Liver (tissue), 9 donors: ENCODE measurements around the gene NYAP1. TPM values are rescaled to one million over a fixed set of nuclear protein-coding genes. Genes with fewer than 3 reads are reported as not detected.

Experiments used
- DNase-seq: peaks from one replicate; pipeline ENCODE4 v3.0.0-alpha.2; 2017; ENCODE audit warnings: low spot score
- H3K27ac ChIP-seq, 2 donors: one replicate each; pipeline ENCODE4 v1.7.0; 2013; ENCODE audit warnings: inconsistent platforms in 2 of 2, low read length in 2 of 2, control low read depth in 1 of 2, low read depth in 1 of 2, mild to moderate bottlenecking in 1 of 2
- H3K27me3 ChIP-seq, 4 donors: one replicate each; pipeline versions ENCODE4 v1.6.1 to v1.7.0; 2013; ENCODE audit warnings: low read length in 3 of 4, inconsistent platforms in 1 of 4, mild to moderate bottlenecking in 1 of 4, moderate library complexity in 1 of 4; ENCODE audit not compliant: control insufficient read depth in 4 of 4, insufficient read depth in 4 of 4
- H3K36me3 ChIP-seq, 4 donors: one replicate each; pipeline versions ENCODE4 v1.6.1 to v1.7.0; 2013; ENCODE audit warnings: low read length in 3 of 4, mild to moderate bottlenecking in 3 of 4, low read depth in 1 of 4, moderate library complexity in 1 of 4; ENCODE audit not compliant: control insufficient read depth in 4 of 4, insufficient read depth in 3 of 4
- H3K4me1 ChIP-seq, 4 donors: one replicate each; pipeline versions ENCODE4 v1.6.1 to v1.7.0; 2013; ENCODE audit warnings: low read length in 3 of 4, mild to moderate bottlenecking in 3 of 4, moderate library complexity in 1 of 4; ENCODE audit not compliant: control insufficient read depth in 4 of 4, insufficient read depth in 4 of 4
- H3K4me3 ChIP-seq, 3 donors: one replicate each; pipeline versions ENCODE4 v1.6.1 to v1.7.0; 2013; ENCODE audit warnings: low read length in 3 of 3, control low read depth in 1 of 3, low read depth in 1 of 3, mild to moderate bottlenecking in 1 of 3
- H3K9ac ChIP-seq, 2 donors: one replicate each; pipeline ENCODE4 v1.7.0; 2013; ENCODE audit warnings: low read length in 2 of 2, mild to moderate bottlenecking in 2 of 2, moderate library complexity in 2 of 2, control low read depth in 1 of 2, low read depth in 1 of 2
- H3K9me3 ChIP-seq, 4 donors: one replicate each; pipeline versions ENCODE4 v1.6.1 to v1.7.0; 2013; ENCODE audit warnings: low read length in 3 of 4; ENCODE audit not compliant: control insufficient read depth in 4 of 4
- ATF3 ChIP-seq: IDR thresholded peaks from 2 replicates; pipeline ENCODE4 v1.6.1; 2016; ENCODE audit warnings: antibody characterized with exemption
- CTCF ChIP-seq: fragments of 150-350 bp; IDR thresholded peaks from 2 replicates; pipeline ENCODE4 v1.5.1; 2017; ENCODE audit warnings: improper control_type of control experiment, low read depth, low read length; ENCODE audit not compliant: missing input control
- EGR1 ChIP-seq, 2 donors: IDR thresholded peaks; 2 replicates each; pipeline ENCODE4 v1.6.1; 2016 to 2018; ENCODE audit warnings: antibody characterized with exemption in 2 of 2, low read depth in 2 of 2
- FOXA1 ChIP-seq: IDR thresholded peaks from 2 replicates; pipeline ENCODE4 v1.6.1; 2016; ENCODE audit warnings: antibody characterized with exemption
- FOXA2 ChIP-seq: IDR thresholded peaks from 2 replicates; pipeline ENCODE4 v1.6.1; 2016; ENCODE audit warnings: antibody characterized with exemption
- GABPA ChIP-seq, 2 donors: IDR thresholded peaks in 1 of 2; conservative IDR thresholded peaks in 1 of 2; 2 replicates each; pipeline ENCODE4 v1.6.1; 2016; ENCODE audit warnings: antibody characterized with exemption in 2 of 2, mild to moderate bottlenecking in 1 of 2, moderate library complexity in 1 of 2
- HNF4A ChIP-seq, 2 donors: conservative IDR thresholded peaks; 2 replicates each; pipeline ENCODE4 v1.6.1; 2016; ENCODE audit warnings: antibody characterized with exemption in 2 of 2, mild to moderate bottlenecking in 2 of 2
- HNF4G ChIP-seq: IDR thresholded peaks from 2 replicates; pipeline ENCODE4 v1.6.1; 2016; ENCODE audit warnings: antibody characterized with exemption
- JUND ChIP-seq, 2 donors: IDR thresholded peaks; 2 replicates each; pipeline ENCODE4 v1.6.1; 2016; ENCODE audit warnings: antibody characterized with exemption in 2 of 2
- MAX ChIP-seq: IDR thresholded peaks from 2 replicates; pipeline ENCODE4 v1.6.1; 2016; ENCODE audit warnings: antibody characterized with exemption
- NR2F2 ChIP-seq: IDR thresholded peaks from 2 replicates; pipeline ENCODE4 v1.6.1; 2016; ENCODE audit warnings: antibody characterized with exemption
- RAD21 ChIP-seq, 2 donors: IDR thresholded peaks; 2 replicates each; pipeline ENCODE4 v1.6.1; 2016; ENCODE audit warnings: antibody characterized with exemption in 2 of 2, mild to moderate bottlenecking in 2 of 2
- REST ChIP-seq: IDR thresholded peaks from 2 replicates; pipeline ENCODE4 v1.6.1; 2016; ENCODE audit warnings: antibody characterized with exemption, mild to moderate bottlenecking
- SP1 ChIP-seq: IDR thresholded peaks from 2 replicates; pipeline ENCODE4 v1.6.1; 2018; ENCODE audit warnings: antibody characterized with exemption, mild to moderate bottlenecking
- TAF1 ChIP-seq: conservative IDR thresholded peaks from 2 replicates; pipeline ENCODE4 v1.6.1; 2016; ENCODE audit warnings: antibody characterized with exemption, mild to moderate bottlenecking
- YY1 ChIP-seq: IDR thresholded peaks from 2 replicates; pipeline ENCODE4 v1.6.1; 2016; ENCODE audit warnings: antibody characterized with exemption, mild to moderate bottlenecking
- ZBTB33 ChIP-seq: IDR thresholded peaks from 2 replicates; pipeline ENCODE4 v1.6.1; 2016; ENCODE audit warnings: antibody characterized with exemption
- WGBS: extraction: QIAGEN DNeasy Blood & Tissue Kit; methylation state at CpG from one replicate; pipeline ENCODE4 v1.1.7; 2013; 5-methylcytosine and 5-hydroxymethylcytosine counted together
- polyA plus RNA-seq, 2 donors: library from polyadenylated mRNA; stranded (reverse) in 1 of 2; unstranded in 1 of 2; fragments of 200-250 nt in 1 of 2; fragments of >200 nt in 1 of 2; fragmentation: Nextera tagmentation in 1 of 2; extraction: Ambion mirVana in 1 of 2; gene quantifications; one replicate each; pipeline versions ENCODE4 v1.2.1 to v1.2.3, GENCODE V29; 2013 to 2015
- total RNA-seq, 2 donors: library from RNA; depleted of rRNA; stranded (reverse); fragments of >200 nt; gene quantifications; one replicate each; pipeline ENCODE4 v1.2.3, GENCODE V29; 2014
- donor health status: healthy.
- donor health status: healthy.
- donor health status: healthy.
- donor health status: healthy.
- donor health status: healthy.

NYAP1 gene
- total and polyA plus RNA-seq, 4 donors: 0.08 to 0.29 (median 0.09) TPM; not detected in 1

- WGBS: 87% methylated on average over 32 of the region's 32 CpGs
- Histone ChIP-seq H3K4me3 (no peak overlapping the region), H3K27me3 (no peaks in the 10 kb centered on the region), H3K27ac (no peak overlapping the region), H3K4me1 (peaks cover 5 to 15% (median 11%) of the 10 kb centered on the region in 4 donors), H3K9me3 (no peaks in the 10 kb centered on the region), H3K36me3 (peaks cover 0 to 3% (median 0%) of the 10 kb centered on the region in 4 donors), H3K9ac (no peak overlapping the region)
- TF ChIP-seq ATF3 (no peak), GABPA (IDR thresholded peaks at IDR 0.05 in 1 of 2, conservative IDR thresholded peaks at IDR 0.05 in 1 of 2) (no peak), TAF1 (no peak), HNF4G (no peak), FOXA1 (no peak), MAX (no peak), RAD21 (IDR thresholded peaks at IDR 0.05) (no peak), NR2F2 (no peak), HNF4A (conservative IDR thresholded peaks at IDR 0.05) (no peak), EGR1 (IDR thresholded peaks at IDR 0.05; ENCODE audit: low read depth in 2 of 2) (no peak), FOXA2 (no peak), ZBTB33 (no peak), SP1 (no peak), CTCF (no peak), JUND (IDR thresholded peaks at IDR 0.05) (no peak), YY1 (no peak), REST (no peak)
- no peak for DNase-seq
These were observed 16.8 kb upstream of the NYAP1 start for GRCh38 chr7:100466653-100467605.
